Measurements from ENCODE around the gene CACNA1C.

DNA sequence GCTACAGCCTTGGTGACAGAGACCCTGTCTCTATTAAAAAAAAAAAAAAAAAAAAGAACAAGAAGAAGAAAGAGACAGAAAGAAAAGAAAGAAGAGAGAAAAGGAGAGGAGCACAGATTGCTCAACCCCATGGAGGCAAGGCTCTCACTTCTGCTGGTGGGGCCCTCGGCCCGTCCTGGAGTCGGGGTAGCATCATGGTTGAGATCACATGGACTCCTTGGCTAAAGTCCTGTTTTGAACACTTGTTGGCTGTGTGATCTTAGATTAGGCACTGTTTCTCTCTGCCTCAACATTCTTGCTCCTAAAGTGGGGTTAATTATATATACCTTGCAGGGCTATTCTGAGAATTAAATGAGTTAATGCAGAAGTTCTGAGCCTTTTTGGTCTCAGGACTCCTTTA lies 207.7 kb downstream of the CACNA1C start:
- TF ChIP-seq CTCF (IDR thresholded peaks at IDR 0.05; ENCODE audit: borderline replicate concordance, extremely low read depth, low read length, poor library complexity, severe bottlenecking) (no peak), EZH2 (IDR thresholded peaks at IDR 0.05; ENCODE audit: borderline replicate concordance, low read depth, low read length, severe bottlenecking) (no peak)

Measured in DND-41 (cell line).